Measurements from ENCODE around the gene RNU1-2. TPM values are rescaled to one million over a fixed set of nuclear protein-coding genes. Genes with fewer than 3 reads are reported as not detected.

RNU1-2 gene
- total RNA-seq, 1 experiment from 2014 or later = 2,051 TPM

GRCh38 chr1:16905868-16906702 lies 10.3 kb downstream of the RNU1-2 start:
- H4K8ac ChIP-seq (replicated peaks; ENCODE audit: insufficient read length, low read depth, low read length) = no peak overlapping the region
- peaks cover 16 to 17% of the 10 kb centered on the region in 2 experiments for H3K4me1 Mint-ChIP-seq
- no peak overlapping the region; a peak in 1 of 7 replicates for H3K27ac Mint-ChIP-seq
- no peak overlapping the region for H3K4me2 ChIP-seq (ENCODE audit: insufficient read depth, insufficient read length, low read length)
- no peaks in the 10 kb centered on the region for H3K4me1 ChIP-seq (ENCODE audit: insufficient read depth, low read length)
- no peak overlapping the region for H3K4me3 Mint-ChIP-seq
- H2AFZ ChIP-seq (ENCODE audit: low read length) = no peak overlapping the region
- H2BK20ac ChIP-seq (ENCODE audit: low read depth, low read length, poor library complexity, severe bottlenecking) = no peak overlapping the region
- H2AK5ac ChIP-seq (ENCODE audit: insufficient read length, low read length) = no peak overlapping the region
- no peaks in the 10 kb centered on the region for H3K9me3 ChIP-seq (ENCODE audit: control insufficient read depth, low read depth, low read length)
- no peaks in the 10 kb centered on the region for H3K79me1 ChIP-seq (ENCODE audit: insufficient read depth, low read depth, low read length, poor library complexity, severe bottlenecking)
- no peak for DNase-seq
- no peak overlapping the region for H3T11ph ChIP-seq (ENCODE audit: low read length)
- H3K27me3 Mint-ChIP-seq (ENCODE audit: low read depth) = no peaks in the 10 kb centered on the region
- H3K4ac ChIP-seq (ENCODE audit: low read depth, low read length) = no peak overlapping the region
- TF ChIP-seq CTCF (conservative IDR thresholded peaks at IDR 0.05) = no peak
- H3K36me3 Mint-ChIP-seq (ENCODE audit: insufficient read depth in 1 of 3, low read depth in 3 of 3) = peaks cover 0 to 5% (median 0%) of the 10 kb centered on the region in 3 experiments; a peak in 1 of 7 replicates
- WGBS (ENCODE audit: extremely low coverage, insufficient read length, low lambda C conversion rate) = no CpG with 5 or more reads among the region's 11 CpGs
- peaks cover 10% of the 10 kb centered on the region for H3K23me2 ChIP-seq (ENCODE audit: insufficient read length, low read depth, low read length, poor library complexity, severe bottlenecking)
- H2BK15ac ChIP-seq (ENCODE audit: low read depth, low read length) = no peak overlapping the region
- H2BK12ac ChIP-seq (ENCODE audit: insufficient read length, low read depth, low read length) = no peak overlapping the region
- H3K56ac ChIP-seq (ENCODE audit: insufficient read length, low read depth, low read length) = no peak overlapping the region
- H3K27ac ChIP-seq (ENCODE audit: insufficient read length, low read depth, low read length) = no peak overlapping the region
- no peak overlapping the region for H2BK120ac ChIP-seq (ENCODE audit: low read depth, low read length, poor library complexity, severe bottlenecking)
- no peak overlapping the region for H4K91ac ChIP-seq (ENCODE audit: insufficient read length, low read depth, low read length)
- no peaks in the 10 kb centered on the region for H3K79me2 ChIP-seq (ENCODE audit: insufficient read depth, low read length)
- H3K9ac ChIP-seq (ENCODE audit: extremely low read depth, insufficient read length, low read length) = no peak overlapping the region
- no peak overlapping the region for H3K18ac ChIP-seq (ENCODE audit: insufficient read length, low read depth, low read length)
- H3K23ac ChIP-seq (ENCODE audit: insufficient read length, low read depth, low read length) = no peak overlapping the region
- H3K14ac ChIP-seq (ENCODE audit: insufficient read depth, low read length) = no peak overlapping the region
- H2BK5ac ChIP-seq (ENCODE audit: insufficient read length, low read length) = no peak overlapping the region
- H3K27me3 ChIP-seq (ENCODE audit: insufficient read depth, low read length) = no peaks in the 10 kb centered on the region
- H3K9me3 Mint-ChIP-seq = no peaks in the 10 kb centered on the region; a peak in 1 of 5 replicates
- no peak overlapping the region for H4K5ac ChIP-seq (ENCODE audit: insufficient read length, low read depth, low read length)
- H4K20me1 ChIP-seq (ENCODE audit: control insufficient read depth, insufficient read depth, insufficient read length) = no peaks in the 10 kb centered on the region
